Neural cell (in vitro differentiated cells): ENCODE data around the gene SLPI. TPM values are rescaled to one million over a fixed set of nuclear protein-coding genes. Genes with fewer than 3 reads are reported as not detected.

Source experiments
- H2AFZ ChIP-seq: fragments of 200-600, 300-800 bp; sonication (generic), shearing (Covaris generic); 2 replicates; pipeline ENCODE4 v1.6.0; 2014; ENCODE audit warnings: low read depth, mild to moderate bottlenecking, antibody characterized with exemption, low read length, moderate library complexity
- H3F3A ChIP-seq: fragments of 200-600 bp; shearing (Covaris generic); 2 replicates; pipeline ENCODE4 v1.6.1; 2016; ENCODE audit warnings: mild to moderate bottlenecking, moderate library complexity, mixed read lengths, antibody characterized with exemption, low read length; ENCODE audit not compliant: insufficient read depth, poor library complexity, severe bottlenecking
- H3K27ac ChIP-seq: fragments of 200-600, 300-800 bp; sonication (generic), shearing (Covaris generic); 2 replicates; pipeline ENCODE4 v1.5.1; 2014; ENCODE audit warnings: mild to moderate bottlenecking, low read length, moderate library complexity
- H3K27me3 ChIP-seq: fragments of 300-800, 200-600 bp; sonication (generic), shearing (Covaris generic); 2 replicates; pipeline ENCODE4 v1.6.0; 2014; ENCODE audit warnings: mild to moderate bottlenecking, low read depth, low read length, moderate library complexity; ENCODE audit not compliant: insufficient read depth
- H3K36me3 ChIP-seq: fragments of 300-800, 200-600 bp; sonication (generic), shearing (Covaris generic); 2 replicates; pipeline ENCODE4 v1.5.1; 2014; ENCODE audit warnings: mild to moderate bottlenecking, antibody characterized with exemption, low read length, moderate library complexity; ENCODE audit not compliant: insufficient read depth
- H3K4me2 ChIP-seq: fragments of 300-800, 200-600 bp; sonication (generic), shearing (Covaris generic); 2 replicates; pipeline ENCODE4 v1.6.0; 2014; ENCODE audit warnings: mild to moderate bottlenecking, low read length
- H3K4me3 ChIP-seq: fragments of 300-800, 200-600 bp; sonication (generic), shearing (Covaris generic); 2 replicates; pipeline ENCODE4 v1.5.1; 2014; ENCODE audit warnings: mild to moderate bottlenecking, low read length, moderate library complexity
- H3K79me2 ChIP-seq: fragments of 200-600 bp; shearing (Covaris generic); replicated peaks from 2 replicates; pipeline ENCODE4 v1.6.0; 2014; ENCODE audit warnings: mild to moderate bottlenecking, low read length, moderate library complexity; ENCODE audit not compliant: insufficient read depth
- H3K9ac ChIP-seq: fragments of 300-800, 200-600 bp; sonication (generic), shearing (Covaris generic); 2 replicates; pipeline ENCODE4 v1.6.1; 2016; ENCODE audit warnings: mild to moderate bottlenecking, low read length, mixed read lengths
- H3K9me2 ChIP-seq: fragments of 200-600 bp; shearing (Covaris generic); 2 replicates; pipeline ENCODE4 v1.6.1; 2016; ENCODE audit warnings: mild to moderate bottlenecking, low read length, mixed read lengths; ENCODE audit not compliant: insufficient read depth
- H3K9me3 ChIP-seq: fragments of 200-600, 300-800 bp; sonication (generic), shearing (Covaris generic); 2 replicates; pipeline ENCODE4 v1.6.1; 2016; ENCODE audit warnings: mild to moderate bottlenecking, mixed run types, low read length, moderate library complexity, mixed read lengths
- H4K20me1 ChIP-seq: fragments of 200-600 bp; shearing (Covaris generic); 2 replicates; pipeline ENCODE4 v1.6.1; 2016; ENCODE audit warnings: mild to moderate bottlenecking, mixed run types; ENCODE audit not compliant: insufficient read depth
- EP300 ChIP-seq: fragments of 450-650 bp; conservative IDR thresholded peaks from 2 replicates; pipeline ENCODE4 v1.6.1; 2014; ENCODE audit warnings: antibody characterized with exemption, mild to moderate bottlenecking, moderate library complexity; ENCODE audit not compliant: poor library complexity, severe bottlenecking
- EZH2 ChIP-seq: fragments of 200-600, 300-800 bp; shearing (Covaris generic), sonication (generic); IDR thresholded peaks from 2 replicates; pipeline ENCODE4 v1.6.1; 2014; ENCODE audit warnings: antibody characterized with exemption, low read length, borderline replicate concordance, mild to moderate bottlenecking; ENCODE audit not compliant: insufficient read depth, poor library complexity, severe bottlenecking
- MXI1 ChIP-seq: fragments of 450-650 bp; conservative IDR thresholded peaks from 2 replicates; pipeline ENCODE4 v1.6.1; 2014; ENCODE audit warnings: antibody characterized with exemption, mild to moderate bottlenecking; ENCODE audit not compliant: poor library complexity, severe bottlenecking
- POLR2AphosphoS5 ChIP-seq: IDR thresholded peaks from 2 replicates; pipeline ENCODE4 v1.6.1; 2012
- RAD21 ChIP-seq: fragments of 450-650 bp; conservative IDR thresholded peaks from 2 replicates; pipeline ENCODE4 v1.6.1; 2014; ENCODE audit warnings: antibody characterized with exemption, mild to moderate bottlenecking, moderate library complexity
- SMC3 ChIP-seq: fragments of 450-650 bp; conservative IDR thresholded peaks from 2 replicates; pipeline ENCODE4 v1.6.1; 2014; ENCODE audit warnings: antibody characterized with exemption, mild to moderate bottlenecking, moderate library complexity; ENCODE audit not compliant: poor library complexity
- TAF1 ChIP-seq: IDR thresholded peaks from 2 replicates; pipeline ENCODE4 v1.6.1; 2012; ENCODE audit warnings: low read depth
- polyA plus RNA-seq: library from polyadenylated mRNA; depleted of rRNA; stranded (reverse); fragments of >200 nt; gene quantifications from 2 replicates; pipeline ENCODE4 v1.2.3, GENCODE V29; 2014
- TF ChIP-seq, protein P1 (sequence below): IDR thresholded peaks from 2 replicates; pipeline ENCODE4 v1.6.1; 2012; ENCODE audit warnings: borderline replicate concordance
- TF ChIP-seq, protein P2 (sequence below): fragments of 450-650 bp; IDR thresholded peaks from 2 replicates; pipeline ENCODE4 v1.5.1; 2014; ENCODE audit warnings: antibody characterized with exemption, mild to moderate bottlenecking, moderate library complexity; ENCODE audit not compliant: poor library complexity, severe bottlenecking

Gene SLPI
- polyA plus RNA-seq, 1 donor from 2014 or later = not detected

DNA sequence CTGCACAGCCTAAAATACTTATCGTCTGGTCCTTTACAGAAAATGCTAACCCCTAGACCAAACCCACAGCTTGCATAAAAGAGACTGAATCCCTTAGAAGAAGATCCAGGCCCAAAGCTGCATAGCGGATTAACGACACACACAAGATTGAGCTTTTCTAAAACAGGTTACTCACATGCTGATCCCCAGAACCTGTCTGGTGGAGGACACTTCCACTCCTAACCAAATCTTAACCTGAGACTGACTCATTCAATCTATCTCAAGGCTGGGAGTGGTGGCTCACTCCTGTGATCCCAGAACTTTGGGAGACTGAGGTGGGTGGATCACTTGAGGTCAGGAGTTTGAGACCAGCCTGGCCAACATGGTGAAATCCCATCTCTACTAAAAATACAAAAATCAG is 2.8 kb upstream of the SLPI start:
- Histone ChIP-seq H3K4me3 (no peak overlapping the region), H4K20me1 (no peaks in the 10 kb centered on the region), H3K9me2 (no peaks in the 10 kb centered on the region), H3K36me3 (no peaks in the 10 kb centered on the region), H3K4me2 (no peak overlapping the region), H2AFZ (no peak overlapping the region), H3K27me3 (no peaks in the 10 kb centered on the region), H3K79me2 (no peaks in the 10 kb centered on the region), H3K27ac (no peak overlapping the region), H3F3A (no peaks in the 10 kb centered on the region), H3K9ac (no peak overlapping the region), H3K9me3 (no peaks in the 10 kb centered on the region)
- TF ChIP-seq EZH2 (no peak), MXI1 (no peak), TAF1 (no peak), EP300 (no peak), POLR2AphosphoS5 (no peak), RAD21 (no peak), SMC3 (no peak)
- TF ChIP-seq, protein P1, sequence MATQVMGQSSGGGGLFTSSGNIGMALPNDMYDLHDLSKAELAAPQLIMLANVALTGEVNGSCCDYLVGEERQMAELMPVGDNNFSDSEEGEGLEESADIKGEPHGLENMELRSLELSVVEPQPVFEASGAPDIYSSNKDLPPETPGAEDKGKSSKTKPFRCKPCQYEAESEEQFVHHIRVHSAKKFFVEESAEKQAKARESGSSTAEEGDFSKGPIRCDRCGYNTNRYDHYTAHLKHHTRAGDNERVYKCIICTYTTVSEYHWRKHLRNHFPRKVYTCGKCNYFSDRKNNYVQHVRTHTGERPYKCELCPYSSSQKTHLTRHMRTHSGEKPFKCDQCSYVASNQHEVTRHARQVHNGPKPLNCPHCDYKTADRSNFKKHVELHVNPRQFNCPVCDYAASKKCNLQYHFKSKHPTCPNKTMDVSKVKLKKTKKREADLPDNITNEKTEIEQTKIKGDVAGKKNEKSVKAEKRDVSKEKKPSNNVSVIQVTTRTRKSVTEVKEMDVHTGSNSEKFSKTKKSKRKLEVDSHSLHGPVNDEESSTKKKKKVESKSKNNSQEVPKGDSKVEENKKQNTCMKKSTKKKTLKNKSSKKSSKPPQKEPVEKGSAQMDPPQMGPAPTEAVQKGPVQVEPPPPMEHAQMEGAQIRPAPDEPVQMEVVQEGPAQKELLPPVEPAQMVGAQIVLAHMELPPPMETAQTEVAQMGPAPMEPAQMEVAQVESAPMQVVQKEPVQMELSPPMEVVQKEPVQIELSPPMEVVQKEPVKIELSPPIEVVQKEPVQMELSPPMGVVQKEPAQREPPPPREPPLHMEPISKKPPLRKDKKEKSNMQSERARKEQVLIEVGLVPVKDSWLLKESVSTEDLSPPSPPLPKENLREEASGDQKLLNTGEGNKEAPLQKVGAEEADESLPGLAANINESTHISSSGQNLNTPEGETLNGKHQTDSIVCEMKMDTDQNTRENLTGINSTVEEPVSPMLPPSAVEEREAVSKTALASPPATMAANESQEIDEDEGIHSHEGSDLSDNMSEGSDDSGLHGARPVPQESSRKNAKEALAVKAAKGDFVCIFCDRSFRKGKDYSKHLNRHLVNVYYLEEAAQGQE = no peak
- TF ChIP-seq, protein P2, sequence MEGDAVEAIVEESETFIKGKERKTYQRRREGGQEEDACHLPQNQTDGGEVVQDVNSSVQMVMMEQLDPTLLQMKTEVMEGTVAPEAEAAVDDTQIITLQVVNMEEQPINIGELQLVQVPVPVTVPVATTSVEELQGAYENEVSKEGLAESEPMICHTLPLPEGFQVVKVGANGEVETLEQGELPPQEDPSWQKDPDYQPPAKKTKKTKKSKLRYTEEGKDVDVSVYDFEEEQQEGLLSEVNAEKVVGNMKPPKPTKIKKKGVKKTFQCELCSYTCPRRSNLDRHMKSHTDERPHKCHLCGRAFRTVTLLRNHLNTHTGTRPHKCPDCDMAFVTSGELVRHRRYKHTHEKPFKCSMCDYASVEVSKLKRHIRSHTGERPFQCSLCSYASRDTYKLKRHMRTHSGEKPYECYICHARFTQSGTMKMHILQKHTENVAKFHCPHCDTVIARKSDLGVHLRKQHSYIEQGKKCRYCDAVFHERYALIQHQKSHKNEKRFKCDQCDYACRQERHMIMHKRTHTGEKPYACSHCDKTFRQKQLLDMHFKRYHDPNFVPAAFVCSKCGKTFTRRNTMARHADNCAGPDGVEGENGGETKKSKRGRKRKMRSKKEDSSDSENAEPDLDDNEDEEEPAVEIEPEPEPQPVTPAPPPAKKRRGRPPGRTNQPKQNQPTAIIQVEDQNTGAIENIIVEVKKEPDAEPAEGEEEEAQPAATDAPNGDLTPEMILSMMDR = no peak

DNA sequence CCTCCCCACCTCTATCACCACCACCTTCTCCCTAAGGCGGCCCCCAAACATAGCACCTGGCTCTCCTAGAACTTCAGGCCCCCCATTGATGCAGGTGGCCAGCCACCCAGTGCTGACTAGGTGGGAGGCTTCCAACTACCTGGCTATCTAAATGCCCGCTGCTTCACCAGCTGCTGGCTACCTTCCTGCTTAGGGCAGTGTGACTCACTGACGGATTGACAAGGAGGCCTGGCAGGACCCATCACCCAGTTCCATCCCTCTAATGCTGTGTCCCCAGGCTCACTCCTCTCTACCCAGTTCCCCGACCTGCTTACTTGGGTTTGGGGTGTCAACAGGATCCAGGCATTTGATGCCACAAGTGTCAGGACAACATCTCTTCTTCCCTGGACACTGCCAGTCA is 1.1 kb downstream of the SLPI start:
- H4K20me1 ChIP-seq = no peaks in the 10 kb centered on the region
- H2AFZ ChIP-seq = no peak overlapping the region
- H3K9me3 ChIP-seq = no peaks in the 10 kb centered on the region
- no peaks in the 10 kb centered on the region for H3K9me2 ChIP-seq
- H3K36me3 ChIP-seq = no peaks in the 10 kb centered on the region
- no peak overlapping the region for H3K27ac ChIP-seq
- no peak overlapping the region for H3K4me3 ChIP-seq
- H3K27me3 ChIP-seq = no peaks in the 10 kb centered on the region
- no peaks in the 10 kb centered on the region for H3F3A ChIP-seq
- TF ChIP-seq, protein P2 = no peak
- no peak for TF ChIP-seq POLR2AphosphoS5
- no peak for TF ChIP-seq TAF1
- TF ChIP-seq, protein P1 = no peak
- TF ChIP-seq RAD21 = no peak
- TF ChIP-seq MXI1 = no peak
- no peak for TF ChIP-seq EP300
- TF ChIP-seq EZH2 = no peak
- TF ChIP-seq SMC3 = no peak
- H3K4me2 ChIP-seq = no peak overlapping the region
- H3K79me2 ChIP-seq = no peaks in the 10 kb centered on the region
- H3K9ac ChIP-seq = no peak overlapping the region
